ENCODE results near the gene POLR3C. TPM values are rescaled to one million over a fixed set of nuclear protein-coding genes. Genes with fewer than 3 reads are reported as not detected.

The POLR3C gene
- total and polyA plus RNA-seq, 2 of the 13 experiments (the other 11 are each of a cell fraction or from before 2014, with no cell fraction given), result 15.5 to 24.3 TPM

DNA sequence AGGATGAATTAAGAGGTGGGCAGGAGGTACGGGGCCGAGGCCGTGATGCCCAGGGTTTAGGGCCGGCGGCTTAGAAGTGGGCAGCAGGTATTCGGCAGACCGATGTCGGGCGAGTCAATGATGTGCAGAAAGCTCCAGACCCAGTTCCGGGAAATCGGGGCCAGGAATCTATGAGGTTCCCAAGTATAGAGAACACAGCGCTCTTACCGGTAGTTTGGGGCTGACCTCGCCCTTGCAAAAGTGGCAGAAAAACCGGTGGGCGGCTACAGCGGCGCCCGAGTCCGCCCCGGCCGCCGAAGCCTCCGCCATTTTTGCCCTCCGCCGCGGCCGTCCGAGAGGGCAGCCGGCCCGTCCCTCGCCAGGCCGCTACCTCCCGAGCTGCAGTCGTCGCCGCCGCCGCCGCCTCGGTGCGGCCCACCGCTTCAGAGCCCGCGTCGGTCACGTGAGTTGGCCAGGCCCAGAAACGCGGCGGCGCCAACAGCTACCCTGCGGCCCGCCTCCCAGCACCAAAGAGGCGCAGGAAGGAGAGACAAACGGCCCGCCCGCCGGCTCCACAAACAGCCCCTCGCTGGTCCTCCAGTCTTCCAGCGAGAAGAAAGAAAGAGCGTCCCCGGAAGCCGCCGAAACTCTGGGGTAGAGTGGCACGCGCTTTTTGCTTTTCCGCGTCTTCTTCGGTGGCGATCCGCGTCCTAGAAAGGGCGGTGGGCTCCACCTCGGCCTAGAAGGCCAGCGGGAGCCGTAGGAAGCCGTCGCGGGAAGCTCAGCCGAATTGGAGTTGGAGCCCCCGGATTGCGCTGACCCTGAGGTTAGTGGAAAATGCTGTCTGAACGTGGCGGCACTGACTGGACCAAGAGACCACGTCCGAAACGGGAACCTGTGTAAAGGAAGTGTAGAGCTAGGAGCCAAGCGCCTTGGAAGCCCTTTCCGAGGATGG, at the start of gene POLR3C, which contains the start of gene RNF115 (continued):
- TF ChIP-seq, protein P1, sequence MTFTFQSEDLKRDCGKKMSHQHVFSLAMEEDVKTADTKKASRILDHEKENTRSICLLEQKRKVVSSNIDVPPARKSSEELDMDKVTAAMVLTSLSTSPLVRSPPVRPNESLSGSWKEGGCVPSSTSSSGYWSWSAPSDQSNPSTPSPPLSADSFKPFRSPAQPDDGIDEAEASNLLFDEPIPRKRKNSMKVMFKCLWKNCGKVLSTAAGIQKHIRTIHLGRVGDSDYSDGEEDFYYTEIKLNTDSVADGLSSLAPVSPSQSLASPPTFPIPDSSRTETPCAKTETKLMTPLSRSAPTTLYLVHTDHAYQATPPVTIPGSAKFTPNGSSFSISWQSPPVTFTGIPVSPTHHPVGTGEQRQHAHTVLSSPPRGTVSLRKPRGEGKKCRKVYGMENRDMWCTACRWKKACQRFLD (CRISPR knock-in tag; IDR thresholded peaks at IDR 0.05; ENCODE audit: borderline replicate concordance), result 0 out of 2 replicates have a peak, but pooled peaks have one; percentile 65
- TF ChIP-seq, protein P2, sequence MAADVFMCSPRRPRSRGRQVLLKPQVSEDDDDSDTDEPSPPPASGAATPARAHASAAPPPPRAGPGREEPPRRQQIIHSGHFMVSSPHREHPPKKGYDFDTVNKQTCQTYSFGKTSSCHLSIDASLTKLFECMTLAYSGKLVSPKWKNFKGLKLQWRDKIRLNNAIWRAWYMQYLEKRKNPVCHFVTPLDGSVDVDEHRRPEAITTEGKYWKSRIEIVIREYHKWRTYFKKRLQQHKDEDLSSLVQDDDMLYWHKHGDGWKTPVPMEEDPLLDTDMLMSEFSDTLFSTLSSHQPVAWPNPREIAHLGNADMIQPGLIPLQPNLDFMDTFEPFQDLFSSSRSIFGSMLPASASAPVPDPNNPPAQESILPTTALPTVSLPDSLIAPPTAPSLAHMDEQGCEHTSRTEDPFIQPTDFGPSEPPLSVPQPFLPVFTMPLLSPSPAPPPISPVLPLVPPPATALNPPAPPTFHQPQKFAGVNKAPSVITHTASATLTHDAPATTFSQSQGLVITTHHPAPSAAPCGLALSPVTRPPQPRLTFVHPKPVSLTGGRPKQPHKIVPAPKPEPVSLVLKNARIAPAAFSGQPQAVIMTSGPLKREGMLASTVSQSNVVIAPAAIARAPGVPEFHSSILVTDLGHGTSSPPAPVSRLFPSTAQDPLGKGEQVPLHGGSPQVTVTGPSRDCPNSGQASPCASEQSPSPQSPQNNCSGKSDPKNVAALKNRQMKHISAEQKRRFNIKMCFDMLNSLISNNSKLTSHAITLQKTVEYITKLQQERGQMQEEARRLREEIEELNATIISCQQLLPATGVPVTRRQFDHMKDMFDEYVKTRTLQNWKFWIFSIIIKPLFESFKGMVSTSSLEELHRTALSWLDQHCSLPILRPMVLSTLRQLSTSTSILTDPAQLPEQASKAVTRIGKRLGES (CRISPR knock-in tag; IDR thresholded peaks at IDR 0.05; ENCODE audit: borderline replicate concordance), result no peak
- TF ChIP-seq HMG20B (CRISPR knock-in tag; conservative IDR thresholded peaks at IDR 0.05) (no peak), KDM5B (CRISPR knock-in tag; IDR thresholded peaks at IDR 0.05; ENCODE audit: borderline replicate concordance) (peak; percentile 79; the same call in 1 of the 2 replicates), MTA3 (CRISPR knock-in tag; IDR thresholded peaks at IDR 0.05) (no peak), GATAD1 (CRISPR knock-in tag; IDR thresholded peaks at IDR 0.05) (peak; percentile 83), ZFAT (CRISPR knock-in tag; conservative IDR thresholded peaks at IDR 0.05) (0 out of 2 replicates have a peak, but pooled peaks have one; percentile 17), CBX2 (IDR thresholded peaks at IDR 0.05; ENCODE audit: low read depth, low read length) (no peak), CBX2 (CRISPR knock-in tag; IDR thresholded peaks at IDR 0.05; ENCODE audit: low read depth) (no peak), ZNF83 (CRISPR knock-in tag; IDR thresholded peaks at IDR 0.05; ENCODE audit: borderline replicate concordance) (peak; percentile 75; the same call in 1 of the 2 replicates), SRF (IDR thresholded peaks at IDR 0.05; ENCODE audit: low read depth, low read length) (no peak), ZNF33B (CRISPR knock-in tag; IDR thresholded peaks at IDR 0.05) (no peak), MAZ (IDR thresholded peaks at IDR 0.05; ENCODE audit: borderline replicate concordance, low read depth, low read length) (no peak), MAZ (CRISPR knock-in tag; IDR thresholded peaks at IDR 0.05; ENCODE audit: low read depth) (peak; percentile 41), MAF1 (CRISPR knock-in tag; IDR thresholded peaks at IDR 0.05; ENCODE audit: borderline replicate concordance) (0 out of 2 replicates have a peak, but pooled peaks have one; percentile 37), ZIK1 (CRISPR knock-in tag; IDR thresholded peaks at IDR 0.05; ENCODE audit: borderline replicate concordance, low read depth) (peak; percentile 80; the same call in 1 of the 2 replicates), BCL6 (CRISPR knock-in tag; IDR thresholded peaks at IDR 0.05) (no peak)
- TF ChIP-seq, protein P3, sequence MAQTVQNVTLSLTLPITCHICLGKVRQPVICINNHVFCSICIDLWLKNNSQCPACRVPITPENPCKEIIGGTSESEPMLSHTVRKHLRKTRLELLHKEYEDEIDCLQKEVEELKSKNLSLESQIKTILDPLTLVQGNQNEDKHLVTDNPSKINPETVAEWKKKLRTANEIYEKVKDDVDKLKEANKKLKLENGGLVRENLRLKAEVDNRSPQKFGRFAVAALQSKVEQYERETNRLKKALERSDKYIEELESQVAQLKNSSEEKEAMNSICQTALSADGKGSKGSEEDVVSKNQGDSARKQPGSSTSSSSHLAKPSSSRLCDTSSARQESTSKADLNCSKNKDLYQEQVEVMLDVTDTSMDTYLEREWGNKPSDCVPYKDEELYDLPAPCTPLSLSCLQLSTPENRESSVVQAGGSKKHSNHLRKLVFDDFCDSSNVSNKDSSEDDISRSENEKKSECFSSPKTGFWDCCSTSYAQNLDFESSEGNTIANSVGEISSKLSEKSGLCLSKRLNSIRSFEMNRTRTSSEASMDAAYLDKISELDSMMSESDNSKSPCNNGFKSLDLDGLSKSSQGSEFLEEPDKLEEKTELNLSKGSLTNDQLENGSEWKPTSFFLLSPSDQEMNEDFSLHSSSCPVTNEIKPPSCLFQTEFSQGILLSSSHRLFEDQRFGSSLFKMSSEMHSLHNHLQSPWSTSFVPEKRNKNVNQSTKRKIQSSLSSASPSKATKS (CRISPR knock-in tag; IDR thresholded peaks at IDR 0.05), result no peak
